ENCODE measurements around the gene NRG4.

The NRG4 gene

GRCh38 chr15:75891895-75892294 is 120.3 kb downstream of the NRG4 start:
- TF ChIP-seq FOXP2 (optimal IDR thresholded peaks at IDR 0.05; ENCODE audit: borderline replicate concordance, extremely low read depth, extremely low read length, insufficient read depth) = no peak
- no peak for TF ChIP-seq POLR2AphosphoS5 (IDR thresholded peaks at IDR 0.05; ENCODE audit: low read depth, low read length)
- TF ChIP-seq REST (IDR thresholded peaks at IDR 0.05; ENCODE audit: insufficient read depth in 1 of 2, low read depth in 2 of 2, low read length in 2 of 2) = no peak
- TF ChIP-seq SIN3A (IDR thresholded peaks at IDR 0.05; ENCODE audit: borderline replicate concordance, insufficient read depth, low read length) = no peak; the same call in 1 of the 2 replicates
- TF ChIP-seq TAF1 (IDR thresholded peaks at IDR 0.05; ENCODE audit: borderline replicate concordance, insufficient read depth, low read length) = no peak

Data from PFSK-1 (cell line).